ENCODE data around the gene LPCAT1.

DNA sequence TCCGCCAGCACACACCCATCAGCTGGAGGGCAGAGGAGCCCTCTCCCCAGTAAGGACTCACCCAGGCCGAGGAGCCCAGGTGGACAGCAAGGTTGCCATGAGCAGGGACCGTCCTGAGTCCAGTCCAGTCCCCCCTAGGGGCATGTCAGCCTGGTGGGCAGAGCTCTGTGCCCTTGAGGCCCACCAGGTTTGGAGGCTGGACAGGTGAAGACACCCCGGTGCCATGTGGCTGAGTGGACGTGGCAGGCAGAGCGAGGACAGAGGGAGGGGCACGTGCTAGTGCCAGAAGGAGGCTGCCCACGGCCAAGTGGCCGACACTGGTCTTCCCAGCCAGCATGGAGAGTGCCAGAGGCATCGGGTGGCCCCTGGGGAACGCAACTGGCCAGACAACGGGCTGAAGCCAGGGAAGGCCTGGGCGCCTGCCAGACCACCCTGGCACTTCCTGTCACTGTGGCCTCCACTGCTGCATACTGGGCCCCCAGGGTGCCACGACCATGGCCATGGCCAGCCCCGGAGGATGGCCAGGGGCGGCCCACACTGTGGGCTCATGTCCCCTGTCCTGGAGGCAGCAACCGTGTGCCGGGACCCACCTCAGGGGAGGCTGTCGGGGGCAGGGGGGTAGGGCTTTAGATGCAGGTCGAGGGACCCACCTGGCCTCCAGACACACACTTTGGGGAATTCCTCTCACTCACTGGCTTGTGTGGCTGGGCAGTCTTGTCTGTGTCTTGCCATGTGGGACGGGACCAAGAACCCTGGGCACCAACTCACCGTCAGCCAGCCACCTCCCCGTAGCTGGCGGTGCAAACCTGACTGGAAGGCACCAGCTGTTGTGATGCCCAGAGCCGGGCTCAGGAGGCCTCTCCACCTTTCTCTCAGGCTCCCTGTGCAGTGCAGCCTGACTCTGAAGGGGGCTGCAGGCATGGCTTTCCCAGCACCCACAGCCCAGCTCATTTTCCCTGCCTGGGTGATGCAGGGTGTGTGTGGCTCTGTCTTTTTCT, 42.3 kb upstream of the LPCAT1 start:
- TF ChIP-seq, protein P1, sequence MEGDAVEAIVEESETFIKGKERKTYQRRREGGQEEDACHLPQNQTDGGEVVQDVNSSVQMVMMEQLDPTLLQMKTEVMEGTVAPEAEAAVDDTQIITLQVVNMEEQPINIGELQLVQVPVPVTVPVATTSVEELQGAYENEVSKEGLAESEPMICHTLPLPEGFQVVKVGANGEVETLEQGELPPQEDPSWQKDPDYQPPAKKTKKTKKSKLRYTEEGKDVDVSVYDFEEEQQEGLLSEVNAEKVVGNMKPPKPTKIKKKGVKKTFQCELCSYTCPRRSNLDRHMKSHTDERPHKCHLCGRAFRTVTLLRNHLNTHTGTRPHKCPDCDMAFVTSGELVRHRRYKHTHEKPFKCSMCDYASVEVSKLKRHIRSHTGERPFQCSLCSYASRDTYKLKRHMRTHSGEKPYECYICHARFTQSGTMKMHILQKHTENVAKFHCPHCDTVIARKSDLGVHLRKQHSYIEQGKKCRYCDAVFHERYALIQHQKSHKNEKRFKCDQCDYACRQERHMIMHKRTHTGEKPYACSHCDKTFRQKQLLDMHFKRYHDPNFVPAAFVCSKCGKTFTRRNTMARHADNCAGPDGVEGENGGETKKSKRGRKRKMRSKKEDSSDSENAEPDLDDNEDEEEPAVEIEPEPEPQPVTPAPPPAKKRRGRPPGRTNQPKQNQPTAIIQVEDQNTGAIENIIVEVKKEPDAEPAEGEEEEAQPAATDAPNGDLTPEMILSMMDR (conservative IDR thresholded peaks at IDR 0.05; ENCODE audit: low read depth, low read length), result no peak
- TF ChIP-seq RAD21 (IDR thresholded peaks at IDR 0.05; ENCODE audit: low read length), result no peak
- TF ChIP-seq POLR2A (IDR thresholded peaks at IDR 0.05; ENCODE audit: low read depth, low read length), result no peak
- TF ChIP-seq MAZ (IDR thresholded peaks at IDR 0.05; ENCODE audit: borderline replicate concordance, low read depth, low read length), result no peak
- TF ChIP-seq ELK1 (IDR thresholded peaks at IDR 0.05; ENCODE audit: borderline replicate concordance, low read depth, low read length), result no peak
- TF ChIP-seq, protein P2, sequence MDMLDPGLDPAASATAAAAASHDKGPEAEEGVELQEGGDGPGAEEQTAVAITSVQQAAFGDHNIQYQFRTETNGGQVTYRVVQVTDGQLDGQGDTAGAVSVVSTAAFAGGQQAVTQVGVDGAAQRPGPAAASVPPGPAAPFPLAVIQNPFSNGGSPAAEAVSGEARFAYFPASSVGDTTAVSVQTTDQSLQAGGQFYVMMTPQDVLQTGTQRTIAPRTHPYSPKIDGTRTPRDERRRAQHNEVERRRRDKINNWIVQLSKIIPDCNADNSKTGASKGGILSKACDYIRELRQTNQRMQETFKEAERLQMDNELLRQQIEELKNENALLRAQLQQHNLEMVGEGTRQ (IDR thresholded peaks at IDR 0.05; ENCODE audit: low read depth, low read length), result no peak
- no peak for TF ChIP-seq RFX5 (IDR thresholded peaks at IDR 0.05; ENCODE audit: low read depth, low read length)
- TF ChIP-seq SMC3 (IDR thresholded peaks at IDR 0.05; ENCODE audit: low read depth, low read length), result no peak
- no peak for TF ChIP-seq CEBPB (IDR thresholded peaks at IDR 0.05; ENCODE audit: low read depth, low read length)
- TF ChIP-seq BHLHE40 (IDR thresholded peaks at IDR 0.05; ENCODE audit: low read depth, low read length), result no peak
- no peak for TF ChIP-seq FOS (IDR thresholded peaks at IDR 0.05; ENCODE audit: low read depth, low read length)
- TF ChIP-seq MAFK (IDR thresholded peaks at IDR 0.05; ENCODE audit: low read depth, low read length), result no peak
- no peak for TF ChIP-seq MXI1 (IDR thresholded peaks at IDR 0.05; ENCODE audit: borderline replicate concordance, low read depth, low read length)
- no peak for TF ChIP-seq RCOR1 (IDR thresholded peaks at IDR 0.05; ENCODE audit: insufficient replicate concordance, low read length)

All from IMR-90 (cell line).